ENCODE measurements around the gene PIAS2.
"Not testable (repeated sequence)": the region's sequence is repeated elsewhere in the genome, so short reads cannot be mapped to it uniquely, and the experiment has no call there.

Gene PIAS2, protein sequence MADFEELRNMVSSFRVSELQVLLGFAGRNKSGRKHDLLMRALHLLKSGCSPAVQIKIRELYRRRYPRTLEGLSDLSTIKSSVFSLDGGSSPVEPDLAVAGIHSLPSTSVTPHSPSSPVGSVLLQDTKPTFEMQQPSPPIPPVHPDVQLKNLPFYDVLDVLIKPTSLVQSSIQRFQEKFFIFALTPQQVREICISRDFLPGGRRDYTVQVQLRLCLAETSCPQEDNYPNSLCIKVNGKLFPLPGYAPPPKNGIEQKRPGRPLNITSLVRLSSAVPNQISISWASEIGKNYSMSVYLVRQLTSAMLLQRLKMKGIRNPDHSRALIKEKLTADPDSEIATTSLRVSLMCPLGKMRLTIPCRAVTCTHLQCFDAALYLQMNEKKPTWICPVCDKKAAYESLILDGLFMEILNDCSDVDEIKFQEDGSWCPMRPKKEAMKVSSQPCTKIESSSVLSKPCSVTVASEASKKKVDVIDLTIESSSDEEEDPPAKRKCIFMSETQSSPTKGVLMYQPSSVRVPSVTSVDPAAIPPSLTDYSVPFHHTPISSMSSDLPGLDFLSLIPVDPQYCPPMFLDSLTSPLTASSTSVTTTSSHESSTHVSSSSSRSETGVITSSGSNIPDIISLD

DNA sequence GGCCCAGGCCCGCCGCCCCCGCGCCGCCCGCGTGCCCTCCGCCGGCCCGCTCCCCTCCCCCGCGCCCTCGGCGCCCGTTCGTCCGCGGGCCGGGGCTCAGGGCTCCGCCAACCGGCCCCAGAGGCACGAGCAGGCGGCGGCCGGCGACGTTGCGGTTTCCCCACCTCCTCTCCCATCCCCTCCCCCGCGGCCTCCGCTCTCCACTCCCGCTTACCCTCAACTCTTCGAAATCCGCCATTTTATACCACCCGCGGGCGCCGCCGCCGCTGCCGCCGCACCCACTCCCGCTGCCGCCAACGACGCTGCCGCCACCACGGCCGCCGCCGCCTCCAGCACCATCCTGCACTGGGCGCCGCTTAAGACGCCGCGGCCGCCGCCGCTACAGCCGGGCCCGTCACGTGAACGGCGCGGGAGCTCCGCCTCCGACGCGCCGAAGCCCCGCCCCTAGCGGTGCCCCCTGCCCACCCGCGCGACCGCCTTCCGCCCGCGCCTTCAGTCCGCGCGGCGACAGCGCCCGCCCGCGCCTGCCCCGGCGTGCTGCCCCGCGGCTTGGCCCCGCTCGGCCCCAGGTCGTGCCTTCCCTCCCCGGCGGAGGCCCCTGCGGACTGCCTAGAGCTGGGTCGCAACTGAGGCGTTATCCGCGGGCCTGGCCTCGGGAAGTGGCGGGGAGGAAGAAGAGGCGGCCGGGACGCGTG lies at the start of gene PIAS2, which contains the start of gene KATNAL2:
TSS of gene PIAS2 (minus strand) at position 400 of the 695 bp plus-strand sequence. CDS start at position 238, 162 bp downstream.
TSS of gene KATNAL2 (plus strand) at position 495 of the 695 bp plus-strand sequence. CDS start 29,271 bp downstream, outside the sequence.
- DNase-seq, result no peak

DNA sequence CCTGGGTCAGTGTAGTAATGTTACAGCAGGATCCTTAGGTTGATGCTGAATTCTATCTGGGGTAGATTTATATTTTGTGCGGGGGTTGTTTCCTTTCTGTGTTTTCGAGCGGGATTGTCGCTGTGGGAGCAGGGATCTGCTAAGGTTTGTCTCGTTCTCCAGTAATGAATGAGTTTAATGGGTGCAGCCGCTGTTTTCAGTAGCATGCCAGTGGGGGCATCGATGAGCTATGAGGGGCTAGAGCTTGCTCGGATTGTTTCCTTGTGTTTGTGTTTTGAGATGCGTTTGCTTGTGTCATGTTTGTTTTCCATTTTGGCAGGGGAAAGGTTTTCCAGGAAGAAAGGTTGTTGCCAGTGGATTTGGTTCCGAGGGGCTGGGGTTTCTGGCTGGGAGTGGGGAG lies 49.0 kb upstream of the PIAS2 start:
- not testable (repeated sequence) for DNase-seq

DNA sequence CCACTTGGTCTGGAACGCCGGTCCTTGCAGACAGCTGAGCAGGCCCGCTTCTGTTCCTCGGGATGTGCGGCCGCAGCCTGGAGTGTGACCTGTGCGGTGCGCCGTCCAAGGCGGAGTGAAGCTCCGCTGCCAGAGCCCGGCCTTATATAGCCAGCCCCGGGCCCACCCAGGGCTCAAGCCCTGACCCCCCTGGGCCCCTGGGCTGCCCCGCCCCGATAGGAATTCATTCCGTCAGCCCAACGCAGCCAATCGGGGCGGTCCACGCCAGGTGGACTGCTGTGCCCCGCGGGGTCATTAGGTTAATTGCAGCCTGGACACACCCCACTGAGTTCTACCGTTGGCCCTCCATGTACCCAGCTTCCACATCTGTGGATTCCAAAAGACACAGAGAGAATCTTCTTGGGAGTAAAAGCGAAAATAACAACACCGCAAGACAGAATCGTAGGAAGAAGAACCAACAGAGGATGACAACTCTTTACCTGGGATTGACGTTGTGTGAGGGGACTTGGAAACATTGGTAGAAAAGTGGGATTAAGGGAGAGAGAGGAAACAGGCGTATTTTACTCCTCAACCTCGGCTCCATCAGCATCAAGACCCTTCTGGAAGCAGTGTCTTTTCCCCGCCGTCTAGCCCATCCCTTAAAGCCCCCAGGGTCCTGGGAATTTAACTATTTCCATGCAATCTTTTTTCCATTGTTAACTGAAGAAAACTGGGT lies 47.4 kb upstream of the PIAS2 start:
- DNase-seq, result not testable (repeated sequence)

DNA sequence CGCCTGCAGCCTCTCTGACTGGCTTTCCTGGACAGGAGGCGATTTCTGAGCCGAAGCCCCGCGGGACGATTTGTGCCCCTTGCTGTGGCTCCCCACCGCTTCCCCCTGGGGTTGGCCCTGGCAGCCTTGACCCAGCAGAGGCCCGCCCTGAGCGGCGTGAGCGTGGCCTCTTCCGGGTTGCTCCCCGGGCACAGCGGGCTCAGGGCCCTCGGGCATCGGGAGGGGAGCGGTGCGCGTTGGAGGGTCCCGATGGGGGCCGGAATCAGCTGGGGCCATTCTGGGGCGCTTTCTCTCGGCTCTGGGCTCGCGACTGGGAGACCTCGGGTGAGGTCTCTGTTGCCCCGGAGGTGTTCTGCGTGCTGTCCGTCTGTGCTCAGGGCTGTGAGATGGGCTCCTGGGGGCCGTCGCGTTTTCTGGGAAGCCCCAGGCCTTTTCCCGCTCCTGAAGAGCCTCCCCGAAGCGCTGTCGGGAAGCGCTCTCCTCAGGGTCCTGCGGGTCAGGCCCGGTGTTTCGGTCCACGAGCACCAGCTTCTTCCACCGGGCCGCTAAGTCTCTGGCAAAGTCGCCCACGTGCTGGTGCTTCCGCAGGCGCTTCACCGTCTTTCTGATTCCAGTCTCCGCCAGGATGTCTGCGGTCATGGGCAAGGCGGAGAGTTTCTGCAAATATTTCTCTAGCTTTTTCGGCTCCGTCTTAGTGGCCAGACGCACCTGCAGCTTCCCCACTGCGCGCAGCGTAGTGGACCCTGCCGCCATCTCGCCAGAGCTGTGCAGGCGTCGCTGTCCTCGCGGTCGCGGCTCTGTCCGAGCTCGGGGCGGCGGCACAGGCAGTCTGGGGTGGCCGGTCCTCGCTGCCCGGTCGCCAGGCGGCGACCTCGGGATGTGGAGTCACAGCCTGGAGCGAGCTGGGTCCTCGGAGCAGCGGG lies 46.6 kb upstream of the PIAS2 start:
- DNase-seq, result not testable (repeated sequence)

DNA sequence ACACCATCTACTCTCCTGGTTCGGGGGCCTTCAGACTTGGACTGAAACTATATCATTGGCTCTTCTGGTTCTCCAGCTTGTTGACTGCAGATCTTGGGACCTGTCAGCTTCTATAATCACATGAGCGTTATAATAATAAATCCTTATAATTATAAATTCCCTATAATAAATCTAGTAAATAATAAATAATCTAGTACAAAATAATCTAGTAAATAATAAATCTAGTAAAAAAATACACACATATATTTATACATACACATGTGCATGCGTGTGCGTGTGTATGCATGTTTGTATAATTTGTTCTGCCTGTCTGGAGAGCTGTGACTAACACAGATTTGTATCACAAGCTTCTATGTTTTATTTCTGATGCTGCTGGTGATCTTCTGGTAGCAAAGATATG lies 40.9 kb upstream of the PIAS2 start:
- DNase-seq, result no peak

DNA sequence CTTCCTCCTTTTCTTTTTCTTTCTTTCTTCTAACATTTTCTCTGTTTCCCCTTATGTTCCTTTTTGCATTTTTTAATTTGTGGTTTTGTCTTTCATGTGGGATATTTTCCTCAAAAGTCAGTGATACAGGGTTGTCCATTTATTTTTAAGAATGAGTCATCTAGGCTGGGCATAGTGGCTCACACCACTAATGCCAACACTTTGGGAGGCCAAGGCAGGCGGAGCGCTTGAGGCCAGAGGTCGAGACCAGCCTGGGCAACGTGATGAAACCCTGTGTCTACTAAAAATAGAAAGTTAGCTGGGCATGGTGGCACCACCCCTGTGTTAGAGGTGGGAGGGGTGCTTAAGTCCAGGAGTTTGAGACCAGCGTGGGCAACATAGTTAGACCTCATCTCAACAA lies 35.9 kb upstream of the PIAS2 start:
- no peak for DNase-seq

DNA sequence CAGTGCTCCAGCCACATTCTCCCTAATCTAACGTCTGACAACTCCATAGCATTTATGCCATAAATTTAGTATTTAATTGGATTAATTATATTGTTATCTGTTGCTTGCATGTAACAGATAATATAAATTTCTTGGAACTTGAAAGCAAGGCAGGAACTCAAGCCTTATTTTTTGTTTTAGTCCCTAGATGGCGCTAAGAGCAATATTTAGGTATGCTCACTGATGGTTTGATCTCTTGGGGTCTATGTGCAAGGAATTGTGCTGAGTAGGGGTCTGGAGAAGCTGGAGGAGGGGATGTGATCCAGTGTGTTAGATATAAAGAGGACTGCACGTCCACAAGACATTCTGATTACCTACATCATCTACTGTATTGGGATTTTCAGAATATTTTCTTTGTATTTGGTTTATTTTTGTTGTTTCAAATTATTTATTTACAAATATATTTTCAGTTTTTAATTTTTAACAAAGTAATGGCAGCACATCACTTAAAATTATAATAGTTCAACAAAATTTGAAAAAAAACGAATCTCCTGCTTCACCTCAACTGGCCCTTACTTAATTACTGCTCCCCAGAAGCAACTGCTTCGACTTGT lies 32.9 kb upstream of the PIAS2 start:
- DNase-seq, result no peak

DNA sequence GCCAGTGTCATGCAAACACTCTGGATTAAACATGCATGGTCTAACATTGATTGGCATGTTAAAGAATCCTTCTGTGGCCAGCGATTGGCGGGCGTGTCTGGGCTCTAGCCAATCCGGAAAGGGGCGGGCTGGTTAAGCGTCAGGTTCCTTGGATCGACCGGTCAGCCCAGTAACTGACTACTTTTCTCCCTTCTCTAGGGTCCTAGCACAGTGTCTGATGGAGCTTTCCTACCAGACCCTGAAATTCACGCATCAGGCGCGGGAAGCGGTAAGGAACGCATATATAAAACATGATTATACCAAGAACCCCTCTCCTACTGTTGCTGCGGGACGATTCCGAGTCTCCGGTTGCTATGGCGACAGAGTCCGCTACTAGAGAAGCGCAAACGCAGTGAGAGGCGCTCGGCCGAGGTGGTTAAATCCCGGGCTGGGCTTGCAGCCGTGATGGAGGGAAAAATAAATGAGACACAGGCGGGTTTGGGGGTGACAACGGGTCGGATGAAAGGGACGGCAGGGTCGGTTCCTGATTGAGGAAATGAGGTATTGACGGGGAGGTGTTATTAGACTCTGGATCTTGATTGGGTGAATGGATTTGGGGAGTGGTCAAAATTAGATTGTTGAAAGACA lies 29.5 kb upstream of the PIAS2 start:
- no peak for DNase-seq

DNA sequence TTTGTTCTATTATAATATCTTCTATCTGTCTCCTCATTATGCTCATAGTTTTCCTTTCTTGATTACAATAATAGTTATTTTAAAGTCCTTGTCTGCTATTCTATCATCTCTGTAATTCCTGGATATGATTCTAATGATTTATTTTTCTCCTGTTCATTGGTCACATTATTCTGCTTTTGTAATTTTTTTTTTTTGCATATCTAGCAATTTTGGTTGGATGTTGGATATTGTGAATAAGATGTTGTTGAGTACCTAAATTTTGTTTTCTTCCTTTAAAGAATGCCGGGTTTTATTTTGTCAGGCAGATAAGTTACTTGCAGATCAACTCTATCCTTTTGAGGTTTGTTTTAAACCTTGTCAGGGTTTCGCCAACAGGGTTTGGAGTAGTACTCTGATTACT lies 25.3 kb upstream of the PIAS2 start:
- no peak for DNase-seq

DNA sequence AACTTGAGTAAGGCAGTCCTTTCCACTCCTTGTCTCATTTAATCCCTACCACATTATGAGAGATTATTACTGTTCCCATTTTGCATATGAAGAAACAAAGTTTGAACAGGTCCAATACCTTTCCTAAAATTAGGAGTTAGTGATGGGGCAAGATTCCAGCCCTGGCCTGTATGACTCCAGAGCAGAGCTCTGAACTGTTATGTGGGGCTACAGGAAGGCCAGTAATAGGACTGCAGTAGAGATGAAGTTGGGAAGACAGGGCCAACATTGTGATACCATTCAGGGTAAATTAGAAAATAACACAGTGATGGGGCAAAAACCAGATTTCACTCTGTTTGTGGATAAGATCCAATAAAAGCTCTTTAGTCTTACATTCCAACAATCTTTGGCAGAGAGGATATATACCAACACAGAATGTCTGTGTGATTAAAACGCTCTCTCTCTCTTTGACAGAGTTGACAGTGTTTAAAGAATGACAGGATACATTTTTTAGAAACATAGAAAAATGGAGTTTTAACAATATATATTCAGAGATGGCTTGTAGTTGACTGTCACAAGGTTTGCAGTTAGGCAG lies 22.8 kb upstream of the PIAS2 start:
- DNase-seq, result no peak

DNA sequence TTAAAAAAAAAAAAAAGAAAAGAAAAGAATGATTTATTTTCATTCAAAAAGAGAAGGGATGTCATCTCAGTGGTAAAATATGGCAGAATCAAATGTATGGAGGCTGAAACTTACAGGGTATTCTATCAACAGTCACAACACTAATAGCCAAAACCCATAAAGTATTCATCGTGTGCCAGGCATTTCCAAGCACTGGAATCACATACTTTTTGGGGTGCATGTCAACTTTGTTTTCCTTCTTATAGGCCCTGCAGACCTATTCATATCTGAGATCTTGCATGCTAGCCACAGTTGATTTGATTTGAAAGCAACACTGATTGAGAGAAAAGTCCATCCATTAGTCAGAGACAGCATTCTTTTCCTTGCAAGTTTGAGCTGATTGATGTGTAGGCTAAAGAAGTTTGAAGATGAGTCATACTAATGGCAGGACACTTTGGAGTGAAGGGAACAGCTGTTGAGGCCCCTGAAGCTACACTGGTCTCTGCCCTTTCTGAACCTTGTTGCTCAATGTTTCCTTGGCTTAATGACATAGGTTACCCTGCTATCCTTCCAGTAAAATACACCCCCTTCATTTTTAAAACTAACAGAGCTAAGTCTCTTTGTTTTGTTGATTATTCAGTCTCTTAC lies 22.1 kb upstream of the PIAS2 start:
- no peak for DNase-seq

DNA sequence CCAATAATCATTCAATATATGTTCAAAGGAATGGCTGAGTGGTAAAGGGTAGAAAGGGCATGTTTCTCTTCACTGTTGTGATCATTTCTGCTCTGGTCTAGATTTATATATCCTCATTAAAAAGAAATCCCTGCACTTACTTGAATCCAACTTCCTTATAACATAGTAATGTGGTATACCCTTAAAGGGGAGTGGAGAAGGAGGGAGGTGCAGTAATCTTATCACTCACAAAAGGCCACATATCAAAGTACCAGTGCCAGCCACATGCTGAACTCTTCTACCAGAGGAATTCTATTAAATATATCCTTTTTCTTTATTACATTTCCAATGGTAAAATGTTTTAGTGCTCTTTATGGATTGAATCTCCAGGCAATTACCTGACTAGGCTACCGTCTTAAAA lies 3.3 kb upstream of the PIAS2 start:
- no peak for DNase-seq

DNA sequence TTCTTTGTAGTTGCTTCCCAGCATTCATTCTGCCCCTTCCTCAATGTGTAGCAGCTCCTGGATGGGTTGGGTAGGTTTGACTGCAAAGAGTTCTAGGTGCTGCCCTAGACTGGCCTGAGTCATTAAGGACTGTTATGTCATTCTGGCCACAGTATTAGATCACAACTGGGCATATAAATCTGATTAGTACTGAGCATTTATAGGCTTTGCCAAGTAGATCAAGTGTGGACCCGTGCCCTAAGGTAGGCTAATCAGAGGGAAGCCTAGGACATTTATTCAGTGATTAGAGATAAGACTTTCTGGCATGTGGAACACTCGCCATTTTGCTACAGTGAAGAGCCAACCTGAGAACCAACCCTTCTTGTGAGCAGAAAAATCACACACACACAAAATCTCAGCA lies 2.8 kb upstream of the PIAS2 start:
- no peak for DNase-seq

DNA sequence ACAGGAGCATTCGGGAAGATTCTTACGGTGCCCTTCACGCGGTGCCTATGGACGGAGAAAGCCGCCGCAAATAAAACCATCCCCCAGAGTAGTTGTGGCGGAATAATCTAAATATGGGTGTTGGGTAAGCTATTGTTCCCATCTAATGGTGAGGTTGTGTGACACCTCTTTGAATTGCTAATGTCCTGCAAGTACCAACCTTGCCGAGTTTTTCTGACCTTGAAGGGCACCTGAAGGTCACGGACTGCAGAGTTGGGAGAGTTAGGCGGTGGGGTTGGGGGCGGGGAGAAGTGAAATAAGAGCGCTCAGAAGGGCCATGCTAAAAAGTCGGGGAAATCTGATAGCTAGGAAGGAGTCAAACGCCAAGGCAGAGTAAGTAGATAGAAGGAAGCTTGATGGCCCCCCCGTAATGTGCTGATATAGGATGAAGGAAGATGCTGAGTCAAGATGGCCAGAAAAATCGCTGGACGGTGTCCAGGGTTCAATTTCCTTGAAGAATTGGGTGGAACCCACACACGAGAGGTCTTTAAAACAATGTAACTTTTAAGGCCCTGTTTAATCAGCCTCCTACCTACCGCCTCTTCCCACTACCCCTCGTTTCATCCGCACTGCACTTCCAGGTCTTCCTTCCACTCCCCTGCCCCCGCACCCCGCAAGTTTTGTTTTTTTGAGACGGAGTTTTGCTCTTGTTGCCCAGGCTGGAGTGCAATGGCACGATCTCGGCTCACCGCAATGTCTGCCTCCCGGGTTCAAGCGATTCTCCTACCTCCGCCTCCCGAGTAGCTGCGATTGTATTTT lies 695 bp upstream of the PIAS2 start:
- DNase-seq, result no peak

DNA sequence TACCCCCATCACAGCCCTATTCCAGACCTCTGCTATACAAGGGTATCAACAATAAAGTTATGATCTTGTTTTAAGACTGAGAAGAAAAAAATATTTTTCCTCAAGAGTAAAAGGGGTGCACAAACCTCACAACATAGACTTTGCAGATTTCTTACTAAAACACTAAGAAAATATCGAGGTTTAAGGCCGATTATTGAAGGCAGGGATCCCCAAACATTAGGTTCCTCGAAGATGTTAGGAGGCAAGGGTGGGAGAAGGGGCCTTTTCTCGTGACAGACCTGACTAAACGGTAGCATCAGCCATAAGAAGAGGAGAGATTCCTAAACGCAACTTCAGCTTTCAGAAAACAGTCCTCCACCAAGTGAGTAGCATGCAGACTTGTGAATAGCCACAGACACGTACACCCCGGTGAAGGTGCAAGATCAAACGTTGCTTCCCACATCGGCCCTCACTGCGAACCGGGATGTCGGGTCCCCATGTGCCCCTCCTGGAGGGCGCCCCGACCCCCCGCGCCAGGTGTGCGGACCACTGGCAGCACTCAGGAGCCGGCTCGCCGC lies 678 bp downstream of the PIAS2 start:
- DNase-seq, result no peak

DNA sequence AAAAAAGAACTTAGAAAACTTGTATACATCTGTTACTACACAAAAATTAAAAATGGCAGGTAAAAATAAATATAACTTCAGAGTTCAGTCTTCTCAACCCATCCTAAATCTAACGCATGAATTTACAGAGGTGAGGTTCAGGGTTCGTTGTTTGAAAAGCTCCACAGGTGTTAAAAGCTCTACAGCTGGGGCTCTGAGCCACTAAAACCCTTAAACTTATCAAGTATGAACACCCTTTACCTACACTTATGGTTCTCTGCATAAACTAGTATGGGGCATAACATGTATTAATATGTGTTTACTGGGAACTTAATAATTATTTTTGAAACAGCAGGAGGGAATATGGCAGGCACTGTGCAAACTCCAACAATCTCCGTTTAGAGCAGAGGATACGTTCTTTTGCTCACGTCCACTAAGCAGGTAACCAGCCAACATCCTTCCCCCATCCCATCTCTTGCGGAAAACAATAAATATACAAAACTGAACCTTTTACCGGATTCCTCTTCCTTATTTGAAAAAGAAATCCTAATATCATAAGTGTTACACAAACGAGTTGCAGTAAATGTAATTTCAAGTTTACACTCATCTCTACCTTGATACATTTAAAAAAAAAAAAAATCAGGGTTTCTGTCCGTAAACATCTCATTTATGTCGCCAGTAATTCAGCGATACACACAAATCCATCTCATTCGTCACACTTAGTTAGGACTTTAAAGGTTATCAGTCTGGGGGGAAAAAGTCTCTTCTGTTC lies 1.3 kb downstream of the PIAS2 start:
- no peak for DNase-seq

DNA sequence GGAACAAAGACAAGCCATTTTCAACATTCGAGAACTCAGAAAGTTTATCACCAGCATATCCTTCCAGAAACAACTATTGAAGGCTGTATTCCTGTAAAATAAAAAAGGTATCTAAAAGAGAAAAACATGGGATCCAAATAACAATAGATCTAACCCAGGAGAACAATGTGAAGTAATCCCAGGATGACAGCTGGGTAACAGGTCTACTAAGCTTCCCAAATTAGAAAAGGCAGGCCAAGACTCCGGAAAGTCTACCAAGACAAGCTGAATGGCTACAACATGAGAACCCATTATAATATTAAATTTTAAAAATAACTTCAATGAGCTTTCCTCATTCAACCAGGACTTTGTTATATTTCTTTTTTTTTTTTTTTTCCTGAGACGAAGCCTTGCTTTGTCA lies 6.5 kb downstream of the PIAS2 start:
- no peak for DNase-seq

DNA sequence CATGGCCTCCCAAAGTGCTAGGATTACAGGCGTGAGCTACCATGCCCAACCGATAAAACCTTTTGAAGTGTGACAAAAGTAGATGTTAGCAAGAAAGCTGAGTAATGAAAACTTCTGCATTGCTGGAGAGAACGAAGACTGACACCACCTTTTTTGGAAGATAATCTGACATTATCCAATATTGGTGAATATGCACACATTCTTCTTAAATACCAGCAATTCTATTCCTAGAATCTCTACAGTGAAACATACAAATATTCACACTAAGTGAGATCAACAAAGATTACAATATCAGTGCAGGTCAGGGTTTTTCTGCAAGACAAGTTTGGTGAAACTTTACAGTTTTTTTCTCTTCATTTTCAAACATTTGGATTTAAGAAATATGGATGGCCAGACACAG lies 7.8 kb downstream of the PIAS2 start:
- no peak for DNase-seq
